Measurements from ENCODE around the gene DDX50. TPM values are rescaled to one million over a fixed set of nuclear protein-coding genes. Genes with fewer than 3 reads are reported as not detected.
"Not testable (repeated sequence)": the region's sequence is repeated elsewhere in the genome, so short reads cannot be mapped to it uniquely, and the experiment has no call there.

The DDX50 gene
- total RNA-seq, 1 donor from 2014 or later, result 40.7 TPM

- no peaks in the 10 kb centered on the region for H3K27me3 ChIP-seq
- no peak overlapping the region for H3K4me3 ChIP-seq
- no peaks in the 10 kb centered on the region for H3K9me3 ChIP-seq
- intact Hi-C loops (cut with DNase I), result no loop called here
- H3K4me1 ChIP-seq, result no peaks in the 10 kb centered on the region
- H3K36me3 ChIP-seq, result peaks cover 42 to 65% of the 10 kb centered on the region in 2 donors
- no peak for DNase-seq (ENCODE audit: low spot score in 2 of 2)
- H3K27ac ChIP-seq, result no peak overlapping the region
- TF ChIP-seq CTCF (IDR thresholded peaks at IDR 0.05), result no peak
Observed at GRCh38 chr10:68938884-68939283, 37.8 kb downstream of the DDX50 start.

DNA sequence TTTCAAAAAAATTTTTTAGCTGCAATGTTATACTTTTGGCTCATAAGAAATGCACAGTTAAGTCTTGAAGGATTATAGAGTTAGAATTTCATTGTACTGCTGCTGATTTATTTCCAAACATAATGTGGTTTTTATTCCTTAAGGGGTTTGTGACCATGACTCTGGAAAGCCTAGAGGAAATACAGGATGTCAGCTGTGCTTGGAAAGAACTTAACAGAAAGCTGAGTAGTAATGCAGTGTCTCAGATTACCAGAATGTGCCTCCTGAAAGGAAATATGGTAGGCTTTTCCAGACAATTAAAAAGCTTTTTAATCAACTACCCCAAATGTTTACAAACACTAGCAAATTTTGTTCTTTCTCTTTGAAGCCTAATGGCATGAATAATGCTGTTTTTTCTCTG lies 39.8 kb downstream of the DDX50 start:
- intact Hi-C loops (cut with DNase I); H3K27ac ChIP-seq; H3K4me3 ChIP-seq; DNase-seq (ENCODE audit: low spot score in 2 of 2); H3K9me3 ChIP-seq; H3K27me3 ChIP-seq; H3K4me1 ChIP-seq: not testable (repeated sequence)
- H3K36me3 ChIP-seq, result peaks cover 44 to 70% of the 10 kb centered on the region in 2 donors

DNA sequence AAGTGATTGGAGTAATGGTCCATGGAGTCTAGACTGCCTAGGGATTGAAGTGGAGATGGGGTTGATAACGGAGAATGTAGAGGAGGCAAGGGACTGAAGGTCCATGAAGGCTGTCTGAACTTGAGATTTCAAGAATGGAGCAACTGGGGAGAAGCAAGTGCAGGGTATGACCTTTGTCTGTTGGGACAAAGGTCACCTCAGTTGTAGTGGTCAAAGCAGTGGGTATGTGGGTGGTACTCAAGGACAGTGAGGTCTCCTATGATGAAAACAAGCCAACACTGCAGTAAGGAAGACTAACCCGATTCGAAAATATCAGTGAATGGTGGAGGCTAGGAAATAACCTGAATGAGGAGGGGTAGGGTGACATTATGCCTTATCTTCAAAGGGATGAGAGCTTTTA lies 49.5 kb downstream of the DDX50 start:
- intact Hi-C loops (cut with DNase I), result no loop called here
- H3K27me3 ChIP-seq, result no peaks in the 10 kb centered on the region

DNA sequence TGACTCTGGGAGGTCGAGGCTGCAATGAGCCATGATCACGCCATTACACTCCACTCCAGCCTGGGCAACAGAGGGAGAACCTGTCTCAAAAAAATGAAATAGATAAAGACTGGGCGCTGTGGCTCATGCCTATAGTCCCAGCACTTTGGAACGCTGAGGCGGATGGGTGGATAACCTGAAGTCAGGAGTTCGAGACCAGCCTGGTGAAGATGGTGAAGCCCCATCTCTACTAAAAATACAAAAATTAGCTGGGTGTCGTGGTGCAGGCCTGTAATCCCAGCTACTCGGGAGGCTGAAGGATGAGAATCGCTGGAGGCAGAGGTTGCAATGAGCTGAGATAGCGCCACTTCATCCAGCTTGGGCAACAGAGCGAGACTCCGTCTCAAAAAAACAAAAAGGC lies 53.8 kb downstream of the DDX50 start:
- Histone ChIP-seq H3K9me3 (no peaks in the 10 kb centered on the region), H3K4me3 (peak overlapping the region in 1 of 2 donors; percentile 84), H3K27ac (no peak overlapping the region), H3K36me3 (peaks cover under 1 to 13% of the 10 kb centered on the region in 2 donors), H3K4me1 (peaks cover 6 to 17% of the 10 kb centered on the region in 2 donors), H3K27me3 (no peaks in the 10 kb centered on the region)
- intact Hi-C loops (cut with DNase I), result loop anchor here (5.0 kb wide), 1 partner anchor 53 kb away; the partner anchor contains the start of gene DDX50
- no peak for DNase-seq (ENCODE audit: low spot score in 2 of 2)
- TF ChIP-seq CTCF (IDR thresholded peaks at IDR 0.05), result no peak

More for the DNA sequence above, 49.5 kb downstream of the DDX50 start:
- Histone ChIP-seq H3K36me3 (peaks cover 27 to 45% of the 10 kb centered on the region in 2 donors), H3K9me3 (no peaks in the 10 kb centered on the region), H3K4me3 (no peak overlapping the region), H3K27ac (no peak overlapping the region), H3K4me1 (peaks cover 0 to 5% of the 10 kb centered on the region in 2 donors)
- no peak for DNase-seq (ENCODE audit: low spot score in 2 of 2)
- no peak for TF ChIP-seq CTCF (IDR thresholded peaks at IDR 0.05)

GRCh38 chr10:68955355-68955831 lies 54.3 kb downstream of the DDX50 start:
- intact Hi-C loops (cut with DNase I), result loop anchor here (5.0 kb wide), 1 partner anchor 53 kb away; the partner anchor contains the start of gene DDX50
- TF ChIP-seq CTCF (IDR thresholded peaks at IDR 0.05), result no peak
- DNase-seq (ENCODE audit: low spot score in 2 of 2), result no peak
- no peaks in the 10 kb centered on the region for H3K27me3 ChIP-seq
- H3K4me3 ChIP-seq, result peak overlapping the region; percentile 84 to 88
- H3K9me3 ChIP-seq, result no peaks in the 10 kb centered on the region
- H3K36me3 ChIP-seq, result peaks cover 6 to 13% of the 10 kb centered on the region in 2 donors
- peaks cover 6 to 17% of the 10 kb centered on the region in 2 donors for H3K4me1 ChIP-seq
- H3K27ac ChIP-seq, result peak overlapping the region; percentile 85 to 92

DNA sequence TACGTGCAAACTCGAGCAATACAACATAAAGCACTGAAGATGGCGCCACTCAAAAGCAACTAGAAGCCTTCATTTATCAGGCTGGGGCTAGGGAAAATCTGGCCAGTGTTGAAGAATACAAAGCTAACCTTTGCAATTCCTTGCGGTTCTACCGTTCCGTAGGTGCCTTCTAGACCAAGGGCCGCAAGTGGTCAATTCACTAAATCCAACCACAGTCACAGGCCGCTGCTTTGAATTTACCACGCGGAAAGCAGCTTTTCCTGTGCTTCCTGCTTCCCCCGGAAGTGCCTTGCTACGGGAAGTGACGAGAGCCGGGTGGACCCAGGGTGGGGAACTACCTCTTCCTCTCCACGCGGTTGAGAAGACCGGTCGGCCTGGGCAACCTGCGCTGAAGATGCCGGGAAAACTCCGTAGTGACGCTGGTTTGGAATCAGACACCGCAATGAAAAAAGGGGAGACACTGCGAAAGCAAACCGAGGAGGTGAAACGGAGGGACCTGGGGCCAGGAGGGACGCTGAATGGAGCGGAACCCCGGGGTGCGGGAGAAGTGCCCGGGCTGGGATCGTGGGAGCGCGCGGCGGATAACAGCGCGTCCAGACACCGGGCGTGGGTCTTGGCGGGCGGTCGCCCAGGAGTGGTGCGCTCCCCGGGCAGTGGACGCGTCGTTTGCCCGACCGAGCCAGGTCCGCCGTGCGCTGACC lies 54.9 kb downstream of the DDX50 start, which contains the start of gene DDX21:
Gene DDX21, plus strand, starts transcription at position 339 of the 701 bp plus-strand sequence. Its CDS starts 56 bp downstream, at position 395.
- no peaks in the 10 kb centered on the region for H3K27me3 ChIP-seq
- intact Hi-C loops (cut with DNase I), result loop anchor here (2.0 to 5.0 kb wide), 3 partner anchors 33 to 137 kb away; partner anchors contain the start of genes DDX50 and KIFBP
- TF ChIP-seq CTCF (IDR thresholded peaks at IDR 0.05), result peak; percentile 57 to 72 (median 62)
- no peaks in the 10 kb centered on the region for H3K9me3 ChIP-seq
- peak within 1 kb of the TSS; percentile 84 to 88 for H3K4me3 ChIP-seq
- DNase-seq (ENCODE audit: low spot score in 2 of 2), result peak; percentile 51 to 95
- H3K36me3 ChIP-seq, result peaks cover 8 to 12% of the 10 kb centered on the region in 2 donors
- H3K27ac ChIP-seq, result peak within 1 kb of the TSS; percentile 85 to 92
- H3K4me1 ChIP-seq, result peaks cover 6 to 17% of the 10 kb centered on the region in 2 donors
